Cardiac fibroblast (primary cell): ENCODE data around the gene MPV17L.
"Not testable (repeated sequence)": the region's sequence is repeated elsewhere in the genome, so short reads cannot be mapped to it uniquely, and the experiment has no call there.

ENCODE experiments used
- DNase-seq, 2 donors: peaks; one replicate each; pipeline versions ENCODE4 v3.0.0 to v3.0.0-alpha.2; 2010; ENCODE audit warnings: low read depth in 2 of 2
- H3K4me3 ChIP-seq, 2 donors: replicated peaks in 1 of 2; 1 replicate in 1 of 2; 2 replicates in 1 of 2; pipeline ENCODE4 v1.5.1; 2011; ENCODE audit warnings: low read depth in 2 of 2, low read length in 2 of 2, mild to moderate bottlenecking in 2 of 2, moderate library complexity in 1 of 2
- TF ChIP-seq, protein P1 (sequence below): IDR thresholded peaks from one replicate; pipeline ENCODE4 v1.5.1; 2011; ENCODE audit warnings: low read depth, mild to moderate bottlenecking, low read length, inconsistent platforms

MPV17L gene

DNA sequence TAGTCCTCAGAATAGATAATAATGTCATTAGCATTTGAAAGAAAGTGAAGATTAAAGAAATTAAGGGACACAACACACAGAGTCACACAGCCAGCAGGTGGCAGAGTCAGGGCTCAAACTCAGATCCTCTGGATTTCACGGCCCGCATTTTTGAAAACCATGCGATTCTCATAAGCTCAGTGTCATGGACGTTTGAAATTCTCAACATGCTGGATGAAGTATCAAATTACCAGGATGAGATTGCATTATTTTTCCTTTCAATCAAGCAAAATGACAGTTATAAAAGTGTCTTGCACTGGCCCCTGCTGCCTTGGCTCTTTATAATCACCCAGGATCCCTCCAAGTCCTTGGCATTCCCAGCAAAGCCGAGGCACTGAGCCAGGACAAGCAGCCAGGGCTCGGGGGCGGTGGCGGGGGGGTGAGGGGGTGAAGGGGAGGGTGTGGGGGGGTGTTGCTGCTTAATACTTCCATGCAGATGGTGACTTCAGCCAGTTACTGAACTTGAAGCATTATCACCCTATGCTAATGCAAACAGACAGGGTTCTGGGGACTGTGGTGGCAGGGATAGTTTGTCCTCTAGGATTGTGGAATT, 32.2 kb downstream of the MPV17L start:
- TF ChIP-seq, protein P1, sequence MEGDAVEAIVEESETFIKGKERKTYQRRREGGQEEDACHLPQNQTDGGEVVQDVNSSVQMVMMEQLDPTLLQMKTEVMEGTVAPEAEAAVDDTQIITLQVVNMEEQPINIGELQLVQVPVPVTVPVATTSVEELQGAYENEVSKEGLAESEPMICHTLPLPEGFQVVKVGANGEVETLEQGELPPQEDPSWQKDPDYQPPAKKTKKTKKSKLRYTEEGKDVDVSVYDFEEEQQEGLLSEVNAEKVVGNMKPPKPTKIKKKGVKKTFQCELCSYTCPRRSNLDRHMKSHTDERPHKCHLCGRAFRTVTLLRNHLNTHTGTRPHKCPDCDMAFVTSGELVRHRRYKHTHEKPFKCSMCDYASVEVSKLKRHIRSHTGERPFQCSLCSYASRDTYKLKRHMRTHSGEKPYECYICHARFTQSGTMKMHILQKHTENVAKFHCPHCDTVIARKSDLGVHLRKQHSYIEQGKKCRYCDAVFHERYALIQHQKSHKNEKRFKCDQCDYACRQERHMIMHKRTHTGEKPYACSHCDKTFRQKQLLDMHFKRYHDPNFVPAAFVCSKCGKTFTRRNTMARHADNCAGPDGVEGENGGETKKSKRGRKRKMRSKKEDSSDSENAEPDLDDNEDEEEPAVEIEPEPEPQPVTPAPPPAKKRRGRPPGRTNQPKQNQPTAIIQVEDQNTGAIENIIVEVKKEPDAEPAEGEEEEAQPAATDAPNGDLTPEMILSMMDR: peak; percentile 73
- no peak overlapping the region for H3K4me3 ChIP-seq
- peak; percentile 86 to 87 for DNase-seq

DNA sequence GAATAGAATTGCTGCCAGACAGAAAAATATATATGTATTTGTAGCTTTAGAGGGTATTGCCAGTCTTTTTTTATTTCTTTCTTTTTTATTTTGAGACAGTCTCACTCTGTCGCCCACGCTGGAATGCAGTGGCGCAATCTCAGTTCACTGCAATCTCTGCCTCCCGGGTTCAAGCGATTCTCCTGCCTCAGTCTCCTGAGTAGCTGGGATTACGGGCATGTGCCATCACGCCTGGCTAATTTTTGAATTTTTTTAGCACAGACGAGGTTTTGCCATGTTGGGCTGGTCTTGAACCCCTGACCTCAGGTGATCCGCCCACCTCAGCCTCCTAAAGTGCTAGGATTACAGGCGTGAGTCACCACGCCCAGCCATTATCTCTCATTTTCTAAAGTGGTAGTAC, 35.3 kb downstream of the MPV17L start:
- not testable (repeated sequence) for DNase-seq, H3K4me3 ChIP-seq

DNA sequence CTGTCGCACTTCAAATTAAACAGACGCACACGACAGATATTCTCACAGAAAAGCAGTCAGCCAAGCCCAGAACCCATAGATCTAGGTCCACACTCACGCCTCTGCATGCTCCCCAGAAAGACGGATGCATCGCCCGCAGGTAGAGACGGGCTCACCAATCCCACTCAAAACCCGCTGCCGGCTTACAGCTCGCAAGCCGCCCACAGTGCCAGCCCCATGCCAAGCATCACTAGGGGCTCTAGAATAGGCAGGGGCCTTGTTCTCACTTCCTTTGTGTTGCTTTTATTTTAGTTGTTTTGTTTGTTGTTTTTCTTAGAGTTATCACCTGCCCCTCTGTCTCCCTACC, 38.5 kb downstream of the MPV17L start:
- H3K4me3 ChIP-seq: peak overlapping the region; percentile 87 to 89
- no peak for DNase-seq

DNA sequence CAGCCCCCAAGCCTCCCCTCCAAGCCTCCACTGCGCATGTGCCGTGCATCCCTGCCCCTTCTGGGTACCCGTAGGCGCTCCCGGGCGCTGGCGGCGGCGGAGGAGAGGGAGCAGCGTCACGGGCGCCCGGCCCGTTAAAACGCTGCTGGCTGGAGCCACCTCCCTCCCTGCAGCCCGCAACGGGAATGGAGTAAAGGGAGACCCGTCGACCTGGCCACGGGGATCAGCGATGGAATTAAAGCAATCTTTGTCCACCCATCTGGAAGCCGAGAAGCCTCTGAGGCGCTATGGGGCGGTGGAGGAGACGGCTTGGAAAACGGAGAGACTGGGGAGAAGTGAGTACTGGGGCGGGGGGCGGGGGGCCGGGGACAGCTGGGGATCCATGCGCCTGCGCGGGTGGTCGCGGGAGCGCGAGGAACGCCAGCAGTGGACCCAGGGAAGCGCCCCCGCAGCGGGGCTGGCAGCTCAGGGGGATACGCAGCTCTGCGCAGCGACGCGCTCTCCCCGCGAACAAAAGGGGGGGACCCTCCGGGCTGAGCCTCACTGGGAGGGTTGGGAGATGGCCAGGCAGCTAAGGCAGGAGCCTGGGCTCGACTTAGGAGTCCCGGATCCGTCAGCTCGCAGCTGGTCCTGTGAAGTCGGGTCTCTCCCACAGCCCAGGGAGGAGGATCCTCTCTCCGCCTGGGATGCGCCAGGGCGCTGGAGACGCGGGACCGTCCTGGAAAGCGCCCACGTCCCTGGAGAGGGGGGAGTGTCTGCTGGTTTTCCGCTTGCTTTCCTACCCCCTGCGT, 39.1 kb downstream of the MPV17L start, which contains the start of gene BMERB1:
BMERB1 (plus strand) TSS at position 164 of the 791 bp plus-strand sequence; CDS start at position 230, 66 bp downstream.
- H3K4me3 ChIP-seq: peak within 1 kb of the TSS; percentile 87 to 89
- TF ChIP-seq, protein P1: no peak
- peak; percentile 78 to 86 for DNase-seq

More for the DNA sequence above, 38.5 kb downstream of the MPV17L start:
- TF ChIP-seq, protein P1: no peak

DNA sequence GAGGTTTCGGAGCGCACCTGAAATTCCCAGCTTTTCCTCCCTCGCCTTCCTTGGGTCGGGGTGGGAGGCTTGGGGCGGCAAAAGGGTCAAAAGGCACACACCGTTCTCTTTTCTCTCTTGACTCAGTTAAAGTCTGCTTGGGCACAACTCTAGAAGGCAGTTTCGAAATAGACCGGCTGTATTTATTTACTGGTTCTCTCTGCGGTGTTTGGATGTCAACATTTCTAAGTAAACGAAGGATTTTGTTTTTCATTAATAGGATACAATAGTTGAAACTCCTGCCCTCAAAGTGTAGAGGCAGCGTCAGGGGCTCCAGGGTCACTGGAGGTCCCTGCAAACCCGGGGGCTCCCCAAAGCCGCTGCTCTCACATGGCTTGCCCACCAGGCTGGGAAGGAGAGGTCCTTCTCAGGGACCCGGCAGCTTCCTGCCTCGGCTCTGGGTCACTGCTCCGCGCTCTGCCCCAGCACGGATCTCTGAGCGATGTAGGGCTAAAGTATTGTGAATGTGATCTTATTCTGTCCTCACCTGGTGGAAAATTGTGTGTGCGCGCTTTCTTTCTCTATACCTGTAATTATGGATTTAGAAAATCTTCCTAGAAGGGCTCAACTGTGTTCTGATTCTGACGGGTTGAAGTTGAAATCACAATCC, 39.8 kb downstream of the MPV17L start:
- peak overlapping the region; percentile 87 to 89 for H3K4me3 ChIP-seq
- DNase-seq: peak in 1 of 2 donors; percentile 41
- TF ChIP-seq, protein P1: no peak

DNA sequence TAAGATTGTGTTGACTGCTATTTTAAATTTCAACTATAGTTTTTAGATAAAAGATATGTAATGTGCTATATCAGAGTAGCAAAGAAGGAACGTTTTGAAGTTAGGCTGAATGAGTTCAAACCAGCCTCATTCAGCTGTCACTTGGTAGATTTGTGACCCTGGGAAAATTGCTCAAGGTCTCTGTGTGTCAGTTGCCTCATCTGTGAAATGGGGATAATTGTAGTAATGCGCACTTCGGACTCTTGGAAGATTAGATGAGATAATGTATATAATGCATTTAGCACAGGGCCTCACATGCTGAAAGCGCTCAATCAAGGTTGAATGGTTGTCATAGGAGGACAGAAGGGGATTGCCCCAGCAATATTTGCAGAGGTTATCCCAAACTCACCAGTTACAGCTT, 43.5 kb downstream of the MPV17L start:
- TF ChIP-seq, protein P1: no peak
- no peak for DNase-seq
- H3K4me3 ChIP-seq: no peak overlapping the region

DNA sequence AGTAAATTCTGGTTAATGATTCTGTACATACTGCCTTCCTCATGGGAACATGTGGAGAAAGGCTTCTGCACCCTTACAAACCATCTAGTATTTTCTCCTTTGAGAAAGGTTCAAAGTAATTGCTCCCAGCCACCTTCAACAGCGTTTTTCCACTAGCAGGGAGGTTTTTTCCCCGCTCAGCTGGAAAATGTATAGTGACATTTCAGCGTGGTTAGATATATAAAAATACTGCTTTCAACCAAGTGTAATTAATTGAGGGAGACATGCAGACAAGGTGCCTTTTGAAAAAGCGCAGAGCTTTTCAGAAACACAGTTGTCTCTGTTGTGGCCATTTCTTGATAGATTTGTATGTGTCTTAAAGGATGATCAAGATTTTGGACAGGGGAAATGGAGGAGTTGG, 44.0 kb downstream of the MPV17L start:
- TF ChIP-seq, protein P1: no peak
- DNase-seq: no peak
- H3K4me3 ChIP-seq: no peak overlapping the region
